Epithelial cell of esophagus (primary cell): ENCODE measurements around the gene NBAS.

Experiments
- DNase-seq: peaks from one replicate; pipeline ENCODE4 v3.0.0; 2010; ENCODE audit warnings: low read depth
- H3K4me3 ChIP-seq: 2 replicates; pipeline ENCODE4 v1.5.1; 2011; ENCODE audit warnings: mild to moderate bottlenecking, low read length, control low read depth
- CTCF ChIP-seq: IDR thresholded peaks from 2 replicates; pipeline ENCODE4 v1.5.1; 2011; ENCODE audit warnings: low read depth, mild to moderate bottlenecking, low read length, control low read depth, inconsistent platforms; ENCODE audit not compliant: insufficient read depth; ENCODE audit errors: missing control alignments

NBAS gene

GRCh38 chr2:15560988-15561573, at the start of gene NBAS:
Gene NBAS, minus strand, starts transcription at chr2:15561334. Its CDS starts 30 bp downstream, at chr2:15561304.
- peak; percentile 87 for DNase-seq
- peak within 1 kb of the TSS; percentile 89 for H3K4me3 ChIP-seq
- no peak for TF ChIP-seq CTCF

- no peak for DNase-seq
- H3K4me3 ChIP-seq, result no peak overlapping the region
- no peak for TF ChIP-seq CTCF
Observed at GRCh38 chr2:15610430-15610952, 49.4 kb upstream of the NBAS start.

GRCh38 chr2:15609341-15610042, 48.4 kb upstream of the NBAS start:
- no peak for DNase-seq
- no peak overlapping the region for H3K4me3 ChIP-seq
- no peak for TF ChIP-seq CTCF

- H3K4me3 ChIP-seq, result no peak overlapping the region
- no peak for DNase-seq
- no peak for TF ChIP-seq CTCF
Observed at GRCh38 chr2:15608392-15608761, 47.2 kb upstream of the NBAS start.

GRCh38 chr2:15607709-15608391, 46.7 kb upstream of the NBAS start:
- DNase-seq, result no peak
- H3K4me3 ChIP-seq, result no peak overlapping the region
- TF ChIP-seq CTCF, result no peak

GRCh38 chr2:15606481-15607441, 45.6 kb upstream of the NBAS start:
- DNase-seq, result no peak
- H3K4me3 ChIP-seq, result no peak overlapping the region
- TF ChIP-seq CTCF, result no peak
